Thoracic aorta (tissue), 2 donors: Measurements from ENCODE around the gene UMODL1. TPM values are rescaled to one million over a fixed set of nuclear protein-coding genes. Genes with fewer than 3 reads are reported as not detected.
A peak's percentile ranks its signal among the peaks of the same experiment; 100 is the strongest.

Experiments used
- ATAC-seq: fragments of 150-250 bp; one replicate; pipeline ENCODE4 v1.8.0; 2017; ENCODE audit warnings: low read depth; ENCODE audit not compliant: insufficient number of reproducible peaks, low FRiP score
- DNase-seq: peaks from one replicate; pipeline ENCODE4 v3.0.0-alpha.2; 2020; ENCODE audit warnings: low spot score
- H3K27ac ChIP-seq, 2 donors: fragments of 200-600 bp; sonication (generic); 1 replicate in 1 of 2; 2 replicates in 1 of 2; pipeline ENCODE4 v1.5.1; 2016; ENCODE audit warnings: mild to moderate bottlenecking in 2 of 2, moderate library complexity in 2 of 2
- H3K27me3 ChIP-seq: fragments of 200-600 bp; sonication (generic); replicated peaks from 2 replicates; pipeline ENCODE4 v1.6.0; 2016; ENCODE audit warnings: mild to moderate bottlenecking; ENCODE audit not compliant: insufficient read depth
- H3K36me3 ChIP-seq: fragments of 200-600 bp; sonication (generic); one replicate; pipeline ENCODE4 v1.5.1; 2016
- H3K4me1 ChIP-seq, 2 donors: fragments of 200-600 bp; sonication (generic); 1 replicate in 1 of 2; 2 replicates in 1 of 2; pipeline versions ENCODE4 v1.5.1 to v1.6.0; 2016; ENCODE audit warnings: low read depth in 2 of 2, mild to moderate bottlenecking in 1 of 2; ENCODE audit not compliant: control insufficient read depth in 1 of 2
- H3K4me3 ChIP-seq: fragments of 200-600 bp; sonication (generic); 2 replicates; pipeline ENCODE4 v1.5.1; 2016; ENCODE audit warnings: mild to moderate bottlenecking
- H3K9me3 ChIP-seq: fragments of 200-600 bp; sonication (generic); 2 replicates; pipeline ENCODE4 v1.5.1; 2016
- total RNA-seq, 2 donors: library from RNA; depleted of rRNA; stranded (reverse); fragments of >200 nt; gene quantifications; one replicate each; pipeline versions ENCODE4 v1.1.0 to v1.2.3, GENCODE V29; 2016
- TF ChIP-seq, protein P1 (sequence below): fragments of 200-600 bp; sonication (generic); IDR thresholded peaks from one replicate; pipeline ENCODE4 v1.5.1; 2019; ENCODE audit warnings: antibody characterized with exemption

Gene UMODL1
- total RNA-seq, 2 donors from 2014 or later: 0.14 TPM; not detected in 1

GRCh38 chr21:42097274-42097673, 26.2 kb downstream of the UMODL1 start:
- TF ChIP-seq, protein P1, sequence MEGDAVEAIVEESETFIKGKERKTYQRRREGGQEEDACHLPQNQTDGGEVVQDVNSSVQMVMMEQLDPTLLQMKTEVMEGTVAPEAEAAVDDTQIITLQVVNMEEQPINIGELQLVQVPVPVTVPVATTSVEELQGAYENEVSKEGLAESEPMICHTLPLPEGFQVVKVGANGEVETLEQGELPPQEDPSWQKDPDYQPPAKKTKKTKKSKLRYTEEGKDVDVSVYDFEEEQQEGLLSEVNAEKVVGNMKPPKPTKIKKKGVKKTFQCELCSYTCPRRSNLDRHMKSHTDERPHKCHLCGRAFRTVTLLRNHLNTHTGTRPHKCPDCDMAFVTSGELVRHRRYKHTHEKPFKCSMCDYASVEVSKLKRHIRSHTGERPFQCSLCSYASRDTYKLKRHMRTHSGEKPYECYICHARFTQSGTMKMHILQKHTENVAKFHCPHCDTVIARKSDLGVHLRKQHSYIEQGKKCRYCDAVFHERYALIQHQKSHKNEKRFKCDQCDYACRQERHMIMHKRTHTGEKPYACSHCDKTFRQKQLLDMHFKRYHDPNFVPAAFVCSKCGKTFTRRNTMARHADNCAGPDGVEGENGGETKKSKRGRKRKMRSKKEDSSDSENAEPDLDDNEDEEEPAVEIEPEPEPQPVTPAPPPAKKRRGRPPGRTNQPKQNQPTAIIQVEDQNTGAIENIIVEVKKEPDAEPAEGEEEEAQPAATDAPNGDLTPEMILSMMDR: no peak
- Histone ChIP-seq H3K36me3 (no peaks in the 10 kb centered on the region), H3K9me3 (no peaks in the 10 kb centered on the region), H3K27ac (peak overlapping the region; percentile 93 to 97), H3K27me3 (no peaks in the 10 kb centered on the region), H3K4me3 (peak overlapping the region; percentile 41), H3K4me1 (peaks cover 34 to 59% of the 10 kb centered on the region in 2 donors)
- ATAC-seq (no peak), DNase-seq (no peak)

- ATAC-seq (peak; percentile 75), DNase-seq (peak; percentile 82)
- H3K4me3 ChIP-seq: peak overlapping the region; percentile 13
- no peaks in the 10 kb centered on the region for H3K9me3 ChIP-seq
- TF ChIP-seq, protein P1: no peak
- peak overlapping the region; percentile 93 to 97 for H3K27ac ChIP-seq
- no peaks in the 10 kb centered on the region for H3K27me3 ChIP-seq
- H3K4me1 ChIP-seq: peaks cover 34 to 59% of the 10 kb centered on the region in 2 donors
- no peaks in the 10 kb centered on the region for H3K36me3 ChIP-seq
These were observed 26.8 kb downstream of the UMODL1 start for GRCh38 chr21:42097860-42098454.

- no peak for ATAC-seq
- DNase-seq: no peak
- peaks cover 28 to 51% of the 10 kb centered on the region in 2 donors for H3K4me1 ChIP-seq
- H3K36me3 ChIP-seq: no peaks in the 10 kb centered on the region
- no peak overlapping the region for H3K4me3 ChIP-seq
- TF ChIP-seq, protein P1: no peak
- H3K27me3 ChIP-seq: no peaks in the 10 kb centered on the region
- H3K9me3 ChIP-seq: no peaks in the 10 kb centered on the region
- H3K27ac ChIP-seq: peak overlapping the region; percentile 93 to 97
These were observed 27.9 kb downstream of the UMODL1 start for GRCh38 chr21:42098957-42099505.

DNA sequence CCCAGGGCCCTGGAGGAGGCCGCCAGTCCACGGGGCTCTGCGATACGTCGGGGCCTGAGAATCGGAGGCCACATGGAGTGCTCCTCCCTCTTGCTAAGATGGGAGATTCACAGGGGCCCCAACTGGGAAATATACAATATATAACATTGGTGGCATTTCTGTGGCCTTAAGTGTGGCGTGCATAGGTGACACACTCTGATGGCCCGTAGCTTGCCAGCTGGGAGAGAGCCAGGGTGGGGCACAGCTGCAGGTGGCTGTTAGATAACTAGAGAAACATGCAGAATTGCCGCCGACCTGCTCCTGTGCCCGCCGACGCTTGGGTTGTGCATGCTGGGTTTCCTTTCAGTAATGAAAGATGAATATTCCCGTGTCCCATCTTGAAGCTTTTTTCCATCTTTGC, 30.1 kb downstream of the UMODL1 start:
- no peaks in the 10 kb centered on the region for H3K36me3 ChIP-seq
- no peak for ATAC-seq
- TF ChIP-seq, protein P1: no peak

DNA sequence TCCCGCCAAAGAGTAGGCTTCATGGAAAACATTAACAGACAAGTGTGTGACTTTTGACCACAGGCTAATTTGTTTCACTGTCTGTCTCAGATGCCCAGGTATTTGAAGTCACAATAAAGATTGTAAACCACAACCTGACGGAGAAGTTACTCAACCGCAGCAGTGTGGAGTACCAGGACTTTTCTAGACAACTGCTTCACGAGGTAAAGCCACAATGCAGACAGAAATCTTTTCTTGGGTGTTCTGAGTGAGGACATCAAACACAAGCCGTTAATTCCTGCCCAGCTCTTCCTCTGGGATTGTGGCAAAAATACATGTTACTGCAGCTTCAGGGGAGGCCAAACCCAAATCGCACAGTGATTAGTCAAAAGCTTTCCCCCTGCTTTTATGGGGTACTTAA, 31.0 kb downstream of the UMODL1 start:
- Histone ChIP-seq H3K4me1 (peaks cover 12 to 22% of the 10 kb centered on the region in 2 donors), H3K9me3 (no peaks in the 10 kb centered on the region), H3K27ac (no peak overlapping the region), H3K36me3 (no peaks in the 10 kb centered on the region), H3K27me3 (no peaks in the 10 kb centered on the region), H3K4me3 (no peak overlapping the region)
- TF ChIP-seq, protein P1: no peak
- ATAC-seq (no peak), DNase-seq (no peak)

More for the DNA sequence above, 30.1 kb downstream of the UMODL1 start:
- Histone ChIP-seq H3K4me3 (no peak overlapping the region), H3K27ac (no peak overlapping the region), H3K4me1 (peaks cover 17 to 30% of the 10 kb centered on the region in 2 donors), H3K27me3 (no peaks in the 10 kb centered on the region), H3K9me3 (no peaks in the 10 kb centered on the region)
- DNase-seq: no peak
